ENCODE data around the gene ENPP7.

Gene ENPP7, protein sequence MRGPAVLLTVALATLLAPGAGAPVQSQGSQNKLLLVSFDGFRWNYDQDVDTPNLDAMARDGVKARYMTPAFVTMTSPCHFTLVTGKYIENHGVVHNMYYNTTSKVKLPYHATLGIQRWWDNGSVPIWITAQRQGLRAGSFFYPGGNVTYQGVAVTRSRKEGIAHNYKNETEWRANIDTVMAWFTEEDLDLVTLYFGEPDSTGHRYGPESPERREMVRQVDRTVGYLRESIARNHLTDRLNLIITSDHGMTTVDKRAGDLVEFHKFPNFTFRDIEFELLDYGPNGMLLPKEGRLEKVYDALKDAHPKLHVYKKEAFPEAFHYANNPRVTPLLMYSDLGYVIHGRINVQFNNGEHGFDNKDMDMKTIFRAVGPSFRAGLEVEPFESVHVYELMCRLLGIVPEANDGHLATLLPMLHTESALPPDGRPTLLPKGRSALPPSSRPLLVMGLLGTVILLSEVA

DNA sequence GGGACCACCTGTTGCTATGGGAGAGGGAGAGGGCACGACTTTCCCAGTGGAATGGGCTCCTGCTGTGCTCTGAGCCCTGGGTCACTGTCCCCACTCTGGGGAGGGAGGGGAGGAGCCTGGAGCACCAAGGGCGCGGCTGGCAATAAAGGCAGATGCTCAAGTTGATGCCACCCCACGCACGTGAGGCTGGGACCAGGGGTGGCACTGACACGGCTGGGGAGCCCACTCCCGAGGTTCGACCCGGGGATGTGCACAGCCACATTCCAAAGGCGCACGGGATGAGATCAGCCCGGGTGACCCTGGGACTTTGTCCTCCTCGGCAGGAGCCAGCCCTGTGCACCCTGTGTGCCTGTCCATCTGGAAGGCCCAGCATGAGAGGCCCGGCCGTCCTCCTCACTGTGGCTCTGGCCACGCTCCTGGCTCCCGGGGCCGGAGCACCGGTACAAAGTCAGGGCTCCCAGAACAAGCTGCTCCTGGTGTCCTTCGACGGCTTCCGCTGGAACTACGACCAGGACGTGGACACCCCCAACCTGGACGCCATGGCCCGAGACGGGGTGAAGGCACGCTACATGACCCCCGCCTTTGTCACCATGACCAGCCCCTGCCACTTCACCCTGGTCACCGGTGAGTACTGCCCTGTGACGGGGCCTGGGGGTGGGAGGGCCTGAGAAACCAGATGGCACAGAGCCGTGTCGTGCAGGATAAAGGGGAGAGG is at the start of gene ENPP7:
Gene ENPP7 (plus strand): TSS at position 175 of the 715 bp plus-strand sequence. CDS start 197 bp downstream, at position 372.
- DNase-seq (ENCODE audit: low read depth in 2 of 2), result no peak

DNA sequence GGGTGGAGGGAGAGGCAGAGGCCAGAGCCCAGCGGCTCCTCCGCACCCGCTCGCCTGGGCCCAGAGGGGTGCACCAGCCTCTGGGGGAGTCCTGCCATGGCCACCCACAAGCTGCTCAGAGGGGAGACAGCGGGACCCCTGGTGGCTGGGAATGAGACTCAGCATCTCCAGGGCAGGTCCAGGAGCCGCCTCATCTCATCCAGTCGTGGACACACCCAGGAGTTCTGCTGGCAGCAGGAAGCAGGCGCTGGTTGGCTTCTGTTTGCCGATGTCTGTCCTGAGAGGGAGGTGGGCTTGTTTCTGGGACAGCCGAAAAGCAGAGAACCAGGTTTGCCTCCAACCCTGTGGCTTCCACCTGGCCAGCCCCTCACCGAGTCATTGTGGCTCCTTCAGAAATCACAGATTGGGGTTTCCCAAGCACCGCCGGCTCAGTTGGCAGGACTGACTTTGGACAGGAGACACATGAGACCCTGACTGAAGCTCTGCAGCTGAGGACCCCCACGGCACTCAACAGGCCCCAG is 49.6 kb upstream of the ENPP7 start:
- no peak for DNase-seq (ENCODE audit: low read depth in 2 of 2)

DNA sequence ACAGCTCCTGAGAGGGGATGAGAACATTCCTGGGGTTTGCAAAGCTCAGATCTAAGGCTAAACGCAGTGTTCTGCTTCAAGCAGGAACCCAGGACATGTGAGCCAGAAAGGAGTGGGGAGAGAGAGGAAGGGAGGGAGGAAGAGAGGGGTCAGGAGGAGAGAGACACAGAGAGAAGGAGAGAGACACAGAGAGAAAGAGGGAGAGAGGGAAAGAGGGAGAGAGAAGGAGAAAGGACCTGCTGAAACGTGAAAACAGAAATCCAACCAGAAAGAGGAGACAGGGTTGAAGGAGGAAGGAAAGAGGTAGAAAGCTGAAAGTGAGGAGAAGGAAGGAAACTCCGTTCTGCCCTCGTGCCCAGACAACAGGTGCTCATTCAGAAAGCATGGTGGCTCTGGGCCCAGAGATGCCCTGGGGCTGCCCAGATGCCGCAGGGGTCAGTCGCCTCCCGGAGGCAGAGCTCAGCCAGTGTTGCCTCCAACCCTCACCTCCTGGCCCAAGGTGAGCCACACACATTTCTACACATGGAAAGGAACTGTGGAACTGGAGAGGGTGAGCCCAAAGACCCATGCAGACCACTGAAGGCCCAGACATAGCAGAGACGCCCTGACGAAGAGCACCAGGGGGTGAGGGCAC is 49.0 kb upstream of the ENPP7 start:
- no peak for DNase-seq (ENCODE audit: low read depth in 2 of 2)

DNA sequence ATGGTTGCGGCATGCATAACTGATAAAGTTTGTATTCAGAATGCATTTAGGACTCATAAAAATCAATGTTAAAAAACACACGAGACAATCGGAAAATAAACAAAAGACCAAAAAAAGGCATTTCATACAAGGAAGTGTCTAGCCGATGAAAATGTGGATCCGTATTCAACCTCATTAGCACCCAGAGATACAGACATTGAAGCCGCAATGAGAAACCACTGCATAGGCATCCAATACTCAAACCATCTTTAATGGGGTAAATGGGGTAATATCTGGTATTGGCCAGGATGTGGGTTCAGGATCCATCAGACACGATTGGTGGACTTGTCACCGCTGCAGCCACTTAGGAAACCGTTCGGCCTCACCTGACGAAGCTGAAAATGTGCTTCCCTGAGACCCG is 47.4 kb upstream of the ENPP7 start:
- DNase-seq (ENCODE audit: low read depth in 2 of 2), result no peak

DNA sequence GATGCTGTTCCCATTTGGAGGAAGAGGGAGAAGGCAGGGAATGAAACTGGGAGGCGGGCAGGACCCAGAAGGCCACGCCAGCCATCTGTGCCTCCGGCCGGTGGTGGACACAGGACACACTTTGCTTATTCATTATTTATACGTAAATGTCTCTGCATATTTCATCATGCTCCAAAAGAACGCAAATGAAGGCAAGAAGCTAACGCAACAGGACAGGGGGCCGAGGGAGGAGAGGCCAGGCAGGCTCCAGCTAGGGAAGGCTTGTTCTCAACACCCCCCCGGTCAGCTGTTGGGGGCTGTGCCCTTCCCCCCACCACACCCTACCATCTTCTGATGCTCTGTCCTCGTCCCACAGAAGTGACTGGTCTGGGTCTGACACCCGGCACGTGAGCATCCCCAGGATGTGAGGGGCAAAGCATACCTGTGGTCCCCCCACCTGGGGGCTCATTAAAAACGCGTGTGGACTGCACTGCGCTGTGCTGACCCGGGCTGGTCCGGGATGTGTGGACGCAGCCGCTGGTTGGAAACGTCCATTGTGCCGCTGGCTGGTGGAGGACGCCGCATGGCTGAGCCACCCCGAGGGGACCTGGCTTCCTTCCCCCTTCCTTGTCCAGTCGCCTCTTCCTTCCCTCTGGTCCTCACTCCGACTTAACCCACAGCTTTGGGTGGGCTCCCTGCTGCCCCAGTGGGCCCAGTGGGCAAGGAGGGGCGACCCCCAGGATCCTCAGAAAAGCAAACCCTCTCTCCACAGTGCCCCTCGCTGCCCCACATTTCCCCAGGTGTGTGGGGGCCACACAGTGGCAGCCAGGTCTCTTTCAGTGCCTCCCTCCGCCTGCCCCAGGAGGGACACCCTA is 46.4 kb upstream of the ENPP7 start:
- no peak for DNase-seq (ENCODE audit: low read depth in 2 of 2)

DNA sequence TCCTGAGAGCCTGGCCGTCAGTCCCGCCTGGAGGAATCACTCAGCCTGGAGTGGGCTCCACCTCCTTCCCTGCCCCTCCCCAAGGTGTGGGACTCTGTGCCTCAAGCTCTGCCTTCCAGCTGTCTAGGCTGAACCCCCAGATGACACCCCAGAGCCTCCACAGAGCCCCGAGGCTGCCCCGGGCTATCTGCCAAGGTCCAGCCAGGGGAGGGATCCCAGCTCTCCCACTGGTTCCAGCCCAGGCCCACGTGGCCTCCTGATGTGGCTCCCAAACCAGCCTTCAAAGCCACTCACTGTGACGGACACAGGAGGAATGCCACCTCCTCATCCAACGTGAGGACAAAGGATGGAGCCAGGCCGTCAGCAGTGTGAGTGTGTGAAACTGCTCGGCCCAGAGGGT is 45.6 kb upstream of the ENPP7 start:
- DNase-seq (ENCODE audit: low read depth in 2 of 2), result no peak

DNA sequence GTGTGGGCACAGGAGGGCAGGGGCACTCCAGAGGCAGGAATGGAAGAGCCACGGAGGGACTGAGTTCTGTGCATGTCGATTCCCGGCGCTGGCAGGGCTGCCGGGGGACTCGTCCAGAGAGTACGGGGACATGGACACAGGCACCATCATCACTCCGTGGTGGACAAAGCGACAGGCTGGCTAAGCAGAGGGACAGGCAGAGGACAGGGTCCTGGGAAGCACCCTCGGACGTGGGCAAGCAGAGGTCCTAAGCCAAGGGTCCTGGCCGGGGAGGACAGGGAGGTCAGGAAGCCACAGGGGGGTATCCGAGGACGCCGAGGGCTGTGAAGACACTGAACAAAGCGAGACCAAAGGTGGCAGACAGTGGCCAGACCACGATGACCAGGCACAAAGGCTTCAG is 44.3 kb upstream of the ENPP7 start:
- DNase-seq (ENCODE audit: low read depth in 2 of 2), result no peak

DNA sequence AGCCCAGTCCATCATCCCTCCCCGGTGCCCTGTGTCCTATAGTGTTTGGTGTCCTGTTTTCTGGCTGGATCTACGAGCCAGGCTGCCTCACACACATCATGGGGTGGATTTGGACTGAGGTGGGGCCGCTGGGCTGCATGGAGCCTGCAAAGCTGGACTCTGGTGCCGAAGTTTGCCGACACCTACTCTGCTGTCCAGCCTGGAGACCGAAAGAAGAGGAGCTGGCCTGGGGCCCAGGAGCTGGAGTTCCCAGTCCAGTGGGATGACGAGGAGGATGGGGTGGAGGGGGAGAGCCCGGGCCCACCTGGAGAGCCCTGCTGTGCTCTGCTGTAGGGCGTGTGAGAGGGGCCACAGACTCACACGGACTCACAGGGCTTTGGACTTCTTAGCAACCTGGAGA is 40.3 kb upstream of the ENPP7 start:
- DNase-seq (ENCODE audit: low read depth in 2 of 2), result no peak

DNA sequence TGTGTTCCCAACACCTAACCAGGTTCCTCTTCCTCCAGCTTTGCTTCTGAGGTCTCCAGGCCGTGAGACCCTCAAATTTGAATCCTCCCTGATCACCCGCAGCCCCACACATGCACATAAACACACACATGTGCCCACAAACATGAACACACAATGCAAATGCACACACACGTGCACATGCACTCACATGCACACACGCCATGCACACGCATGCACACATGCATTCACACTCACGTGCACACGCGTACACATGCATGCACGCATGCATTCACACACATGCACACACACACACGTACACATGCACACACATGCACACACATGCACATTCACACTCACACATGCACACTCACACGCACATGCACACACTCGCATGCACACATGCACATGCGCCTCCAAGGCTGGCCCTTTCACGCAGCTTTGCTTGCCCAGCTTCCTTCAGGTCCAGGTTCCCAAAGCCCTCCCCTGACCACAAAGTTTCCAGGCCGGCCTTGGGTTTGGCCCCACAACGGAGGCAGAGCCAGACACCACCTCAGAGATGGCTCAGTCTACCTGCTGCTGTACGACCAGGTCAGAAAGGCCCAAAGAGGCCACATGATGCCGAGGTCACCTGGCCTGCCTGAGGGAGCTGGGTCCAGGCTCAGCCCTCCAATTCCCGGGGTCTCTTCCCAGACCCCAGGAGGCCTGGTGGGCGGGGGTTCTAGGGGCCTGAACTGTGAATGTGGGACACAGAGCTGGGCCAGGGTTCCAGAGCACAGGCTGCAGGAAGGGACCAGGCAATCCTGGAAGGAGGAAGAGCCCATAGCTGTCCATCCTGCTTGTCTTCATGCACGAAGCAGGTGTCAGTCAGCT is 39.5 kb upstream of the ENPP7 start:
- no peak for DNase-seq (ENCODE audit: low read depth in 2 of 2)

DNA sequence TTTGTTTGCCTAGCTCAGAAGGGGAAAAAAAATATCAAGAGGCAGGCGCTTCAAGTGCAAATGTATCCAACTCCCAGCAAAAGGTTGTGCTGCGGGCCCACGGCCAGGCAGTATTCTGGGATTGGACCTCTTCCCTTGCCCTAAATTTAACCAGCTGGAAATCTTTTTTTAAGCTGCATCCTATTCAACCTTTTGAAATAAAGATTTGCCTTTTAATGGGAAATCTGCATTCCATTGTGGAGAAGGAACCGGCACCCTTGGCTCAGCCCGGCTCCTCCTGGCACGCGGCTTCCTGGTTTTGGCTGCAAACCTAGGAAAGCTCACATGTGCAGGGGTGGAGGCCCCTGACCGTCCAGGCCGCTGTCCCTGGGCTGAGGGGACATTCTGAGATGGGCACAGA is 38.8 kb upstream of the ENPP7 start:
- DNase-seq (ENCODE audit: low read depth in 2 of 2), result no peak

DNA sequence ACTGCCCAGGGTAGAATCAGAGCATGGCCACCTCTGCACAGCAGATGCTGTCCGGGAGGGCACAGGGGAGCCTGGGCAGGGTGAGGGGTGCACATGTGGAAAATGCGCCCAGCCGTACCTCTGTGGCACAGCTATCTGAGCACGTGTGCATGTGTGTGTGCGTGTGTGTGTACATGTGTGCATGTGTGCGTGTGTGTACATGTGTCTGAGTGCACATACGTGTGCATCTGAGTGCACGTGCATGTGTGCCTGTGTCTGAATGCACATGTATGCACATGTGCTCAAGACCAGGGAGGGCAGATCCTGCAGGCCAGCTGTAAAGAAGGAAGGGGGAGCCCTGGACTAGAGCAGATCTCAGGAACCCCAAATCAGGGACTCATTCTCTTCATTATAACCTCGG is 37.3 kb upstream of the ENPP7 start:
- no peak for DNase-seq (ENCODE audit: low read depth in 2 of 2)

DNA sequence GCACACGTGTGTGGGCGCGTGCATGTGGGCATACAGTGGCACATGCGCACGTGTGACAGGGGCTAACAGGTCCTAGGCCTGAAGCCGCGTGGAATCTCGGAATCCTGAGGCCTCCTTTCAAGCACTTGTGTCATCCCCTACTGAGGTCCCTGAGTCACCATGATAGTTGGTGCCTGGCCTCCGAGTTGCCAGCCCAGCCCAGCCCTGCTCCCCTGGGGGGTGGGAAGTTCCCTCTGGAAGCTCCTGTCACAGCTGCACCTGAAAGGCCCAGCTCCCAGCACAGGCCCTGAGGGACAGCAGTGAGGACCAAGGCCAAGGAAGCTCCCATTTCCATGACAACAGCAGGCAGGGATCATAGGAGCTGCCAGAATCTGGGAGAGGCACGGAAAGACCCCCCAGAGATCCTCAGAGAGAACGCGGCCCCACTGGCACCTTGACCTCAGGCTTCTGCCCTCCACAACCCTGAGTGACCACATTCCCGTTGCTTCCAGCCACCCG is 35.4 kb upstream of the ENPP7 start:
- DNase-seq (ENCODE audit: low read depth in 2 of 2), result no peak

DNA sequence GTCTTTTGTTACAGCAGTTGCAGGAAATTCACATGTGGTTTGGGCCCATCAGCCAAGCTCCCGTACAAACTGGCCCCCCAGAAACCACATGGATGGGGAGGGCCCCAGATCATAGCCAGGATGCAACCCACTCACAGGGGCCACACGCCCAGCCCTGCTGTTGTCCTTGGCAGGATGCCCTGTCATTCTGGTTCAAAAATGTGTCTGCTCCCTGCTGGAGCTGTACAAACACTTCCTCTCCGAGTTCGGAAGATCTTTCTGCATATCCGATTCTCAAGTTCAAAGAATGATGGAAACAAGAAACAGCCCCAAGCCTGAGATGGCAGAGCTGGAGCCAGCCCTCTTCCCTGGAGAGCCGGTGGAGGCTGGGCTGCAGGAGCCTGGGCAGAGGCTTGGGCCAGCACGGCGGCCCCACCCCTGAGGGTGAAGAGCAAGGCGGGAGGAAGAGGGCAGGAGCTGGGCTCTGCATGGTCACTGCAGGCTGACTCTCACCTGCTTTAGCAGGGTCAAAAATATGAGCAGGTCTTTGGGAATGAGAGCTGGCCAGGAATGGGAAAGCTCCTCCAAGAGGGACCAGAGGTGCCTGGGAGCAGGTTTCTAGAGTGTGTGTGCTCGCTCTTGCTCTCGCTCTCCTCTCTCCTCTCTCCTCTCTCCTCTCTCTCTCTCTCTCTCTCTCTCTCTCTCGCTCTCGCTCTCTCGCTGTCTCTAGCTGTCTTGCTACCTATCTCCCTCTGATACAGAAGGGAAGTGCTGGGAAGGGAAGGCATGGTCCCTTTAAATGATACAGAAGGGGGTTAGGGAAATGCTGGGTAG is 34.7 kb upstream of the ENPP7 start:
- DNase-seq (ENCODE audit: low read depth in 2 of 2), result no peak

DNA sequence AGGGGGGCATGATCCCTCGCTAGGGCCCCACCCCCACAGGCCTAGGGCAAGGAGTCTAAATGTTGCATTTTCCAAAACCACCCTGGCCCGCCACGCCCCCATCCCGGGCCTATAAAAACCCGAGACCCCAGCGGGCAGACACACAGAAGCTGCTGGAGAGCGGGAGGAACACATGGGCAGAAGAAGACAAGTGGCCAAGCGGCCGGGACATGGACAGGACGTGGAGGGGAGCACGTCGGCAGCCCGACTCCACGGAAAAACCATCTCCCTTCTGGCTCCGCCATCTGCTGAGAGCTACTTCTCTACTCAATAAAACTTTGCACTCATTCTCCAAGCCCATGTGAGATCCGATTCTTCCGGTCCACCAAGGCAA is 34.1 kb upstream of the ENPP7 start:
- DNase-seq (ENCODE audit: low read depth in 2 of 2), result no peak

DNA sequence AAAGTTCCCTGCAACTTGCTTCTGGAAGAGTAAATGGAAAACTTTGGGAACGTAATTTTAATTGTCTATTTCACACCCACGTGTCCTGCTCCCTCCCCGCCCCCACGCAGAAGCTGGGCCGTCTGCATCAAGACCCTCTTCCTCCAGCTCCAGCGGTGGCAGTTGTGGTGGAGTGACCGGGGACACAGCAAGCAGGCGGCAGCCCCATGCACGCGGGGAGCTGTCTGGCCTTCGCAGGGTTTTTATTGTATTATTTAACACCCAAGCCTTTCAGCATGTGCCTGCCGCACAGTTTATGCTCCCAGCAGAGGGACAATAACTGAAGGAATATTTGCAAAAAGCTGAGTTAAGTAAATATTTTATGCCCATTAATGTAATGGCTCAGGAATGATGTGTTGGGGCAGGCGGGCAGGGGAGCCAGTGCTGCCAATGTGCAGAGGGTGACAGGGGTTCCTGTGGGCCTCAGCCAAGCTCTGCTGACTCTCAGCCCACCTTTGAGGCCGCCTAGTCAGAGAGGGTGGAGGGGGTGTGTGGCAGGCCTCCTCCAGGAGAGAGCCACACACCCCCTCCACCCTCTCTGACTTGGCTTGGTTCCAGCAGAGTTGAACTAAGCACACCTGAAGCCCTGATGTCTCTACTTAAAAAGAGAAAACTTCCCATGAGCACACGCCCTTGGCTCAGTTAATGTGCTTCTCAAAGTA is 32.4 kb upstream of the ENPP7 start:
- no peak for DNase-seq (ENCODE audit: low read depth in 2 of 2)

DNA sequence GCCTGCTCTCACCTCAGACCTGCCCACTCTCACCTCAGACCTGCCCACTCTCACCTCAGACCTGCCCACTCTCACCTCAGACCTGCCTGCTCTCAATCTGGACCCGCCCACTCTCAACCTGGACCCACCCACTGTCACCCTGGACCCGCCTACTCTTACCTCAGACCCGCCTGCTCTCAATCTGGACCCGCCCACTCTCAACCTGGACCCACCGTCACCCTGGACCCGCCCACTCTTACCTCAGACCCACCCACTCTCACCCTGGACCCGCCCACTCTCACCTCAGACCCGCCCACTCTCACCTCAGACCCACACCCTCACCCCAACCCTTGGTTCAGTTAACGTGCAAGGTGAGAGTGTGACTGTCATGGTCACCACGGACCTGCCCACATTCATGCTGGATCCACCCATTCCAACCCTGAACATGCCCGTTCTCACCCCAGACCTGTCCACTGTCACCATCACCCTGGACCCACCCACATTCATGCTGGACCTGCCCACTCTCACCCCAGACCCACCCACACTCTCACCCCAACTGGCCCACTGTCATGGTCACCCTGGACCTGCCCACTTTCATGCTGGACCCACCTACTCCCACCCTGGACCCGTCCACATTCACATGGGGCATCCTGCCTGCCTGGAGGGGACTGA is 31.2 kb upstream of the ENPP7 start:
- no peak for DNase-seq (ENCODE audit: low read depth in 2 of 2)

DNA sequence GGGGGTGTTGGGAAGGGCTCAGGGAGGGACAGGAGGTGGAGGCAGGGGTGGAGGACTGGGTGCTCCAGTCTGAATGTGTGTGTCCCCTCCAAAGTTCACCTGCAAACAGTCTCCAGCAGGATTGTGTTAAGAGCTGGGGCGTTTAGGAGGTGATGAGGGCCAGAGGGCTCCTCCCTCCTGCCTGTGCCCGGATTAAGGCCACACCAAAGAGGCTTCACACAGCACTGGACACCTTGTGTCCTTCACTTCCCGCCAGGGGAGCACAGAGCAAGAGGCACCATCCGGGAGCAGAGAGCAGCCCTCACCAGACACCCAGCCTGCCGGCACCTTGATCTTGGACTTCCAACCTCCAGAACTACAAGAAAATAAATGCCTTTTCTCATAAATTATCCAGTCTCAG is 30.2 kb upstream of the ENPP7 start:
- DNase-seq (ENCODE audit: low read depth in 2 of 2), result no peak

DNA sequence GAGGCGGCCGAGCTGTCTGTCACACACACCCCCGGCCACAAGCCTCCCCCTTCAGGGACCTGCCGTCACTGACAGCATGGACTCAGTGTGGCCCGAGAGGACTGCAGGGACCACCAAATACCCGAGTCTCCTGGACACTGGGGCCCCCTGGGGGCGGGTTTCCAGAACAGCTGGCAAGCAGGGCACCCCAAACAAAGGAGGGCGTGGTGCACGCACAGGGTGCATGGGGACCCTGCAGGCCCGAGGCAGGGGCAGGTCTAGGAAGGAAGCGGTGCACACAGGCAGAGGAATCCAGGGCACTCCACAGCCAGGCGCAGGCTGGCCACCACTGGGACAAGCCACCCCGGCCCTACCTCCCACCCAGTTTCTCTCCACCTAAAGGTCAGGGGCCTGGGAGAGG is 28.7 kb upstream of the ENPP7 start:
- DNase-seq (ENCODE audit: low read depth in 2 of 2), result no peak
